Testis (tissue), 3 donors: ENCODE data around the gene ARPC1A. TPM values are rescaled to one million over a fixed set of nuclear protein-coding genes. Genes with fewer than 3 reads are reported as not detected.
A peak's percentile ranks its signal among the peaks of the same experiment; 100 is the strongest.
"Not testable (repeated sequence)": the region's sequence is repeated elsewhere in the genome, so short reads cannot be mapped to it uniquely, and the experiment has no call there.

Experiments
- DNase-seq: peaks from one replicate; pipeline ENCODE4 v3.0.0-alpha.2; 2019
- H3K27ac ChIP-seq, 2 donors: fragments of 200-600 bp; sonication (generic); one replicate each; pipeline ENCODE4 v1.5.1; 2019
- H3K27me3 ChIP-seq: fragments of 200-600 bp; sonication (generic); one replicate; pipeline ENCODE4 v1.5.1; 2019
- H3K36me3 ChIP-seq: fragments of 200-600 bp; sonication (generic); one replicate; pipeline ENCODE4 v1.5.1; 2017; ENCODE audit warnings: low read depth; ENCODE audit errors: missing control alignments
- H3K4me1 ChIP-seq: fragments of 200-600 bp; sonication (generic); one replicate; pipeline ENCODE4 v1.5.1; 2019
- H3K4me3 ChIP-seq, 2 donors: fragments of 200-600 bp; sonication (generic); one replicate each; pipeline ENCODE4 v1.5.1; 2017 to 2019
- H3K9me3 ChIP-seq: fragments of 200-600 bp; sonication (generic); one replicate; pipeline ENCODE4 v1.5.1; 2017
- CTCF ChIP-seq, 3 experiments: fragments of 450-650 bp in 2 of 3; fragments of 200-600 bp in 1 of 3; sonication (generic) in 1 of 3; IDR thresholded peaks; one replicate each; pipeline ENCODE4 v1.5.1; 2016 to 2019; ENCODE audit warnings: antibody characterized with exemption in 3 of 3, mild to moderate bottlenecking in 2 of 3, moderate library complexity in 1 of 3
- POLR2A ChIP-seq: fragments of 450-650 bp; IDR thresholded peaks from one replicate; pipeline ENCODE4 v1.6.1; 2017; ENCODE audit warnings: antibody characterized with exemption, mild to moderate bottlenecking, moderate library complexity
- whole genome bisulfite sequencing, 2 donors: methylation state at CpG; one replicate each; pipeline ENCODE4 v1.1.5; 2018; 5-methylcytosine and 5-hydroxymethylcytosine counted together
- intact Hi-C: fragments of 100-400 bp; cut with DNase I; formaldehyde crosslinking; loops from one replicate; pipeline ENCODE4 v1.15.1; 2023; ENCODE audit warnings: low total_unique reads
- polyA plus RNA-seq: library from polyadenylated mRNA; stranded (reverse); fragments of 350-450 nt; fragmentation: Illumina TruSeq; extraction: RNeasy Lipid Tissue Mini Kit (QIAGEN cat#74804); gene quantifications from one replicate; pipeline ENCODE4 v1.2.3, GENCODE V29; 2014; ENCODE audit warnings: low read depth, low replicate concordance; ENCODE audit not compliant: insufficient read depth
- total RNA-seq, 2 donors: library from RNA; depleted of rRNA; stranded (reverse); fragments of >200 nt; gene quantifications; one replicate each; pipeline ENCODE4 v1.2.3, GENCODE V29; 2016

The ARPC1A gene
- total and polyA plus RNA-seq, 3 donors from 2014 or later = 91.8 to 120 (median 117) TPM

GRCh38 chr7:99314504-99314903 is 11.2 kb upstream of the ARPC1A start:
- intact Hi-C loops = loop anchor here (10.0 kb wide), 1 partner anchor 270 kb away; no protein-coding TSS in a partner anchor
- Histone ChIP-seq H3K9me3 (no peaks in the 10 kb centered on the region), H3K36me3 (no peaks in the 10 kb centered on the region), H3K4me1 (peaks cover 7% of the 10 kb centered on the region), H3K27ac (no peak overlapping the region), H3K4me3 (no peak overlapping the region), H3K27me3 (no peaks in the 10 kb centered on the region)
- 73 to 84% methylated on average over 7 of the region's 7 CpGs for WGBS, 2 donors
- DNase-seq = no peak
- no peak for TF ChIP-seq POLR2A
- no peak for TF ChIP-seq CTCF (IDR thresholded peaks at IDR 0.05)

- no peak for TF ChIP-seq POLR2A
- no peak for TF ChIP-seq CTCF (IDR thresholded peaks at IDR 0.05)
- Histone ChIP-seq H3K36me3 (no peaks in the 10 kb centered on the region), H3K4me1 (peaks cover 5% of the 10 kb centered on the region), H3K4me3 (no peak overlapping the region), H3K27me3 (no peaks in the 10 kb centered on the region), H3K9me3 (no peaks in the 10 kb centered on the region), H3K27ac (no peak overlapping the region)
- 68 to 85% methylated on average over 4 of the region's 4 CpGs for WGBS, 2 donors
- intact Hi-C loops = no loop called here
- DNase-seq = no peak
These were observed 5.3 kb upstream of the ARPC1A start for GRCh38 chr7:99320371-99320770.

GRCh38 chr7:99322659-99323058 is 3.0 kb upstream of the ARPC1A start:
- DNase-seq, H3K36me3 ChIP-seq, H3K9me3 ChIP-seq, H3K4me3 ChIP-seq, H3K27ac ChIP-seq, intact Hi-C loops, H3K27me3 ChIP-seq: not testable (repeated sequence)
- 88 to 94% methylated on average over 6 of the region's 6 CpGs for WGBS, 2 donors
- peaks cover 15% of the 10 kb centered on the region for H3K4me1 ChIP-seq

GRCh38 chr7:99324559-99324958 is 1.1 kb upstream of the ARPC1A start:
- TF ChIP-seq POLR2A (no peak), CTCF (IDR thresholded peaks at IDR 0.05) (no peak)
- intact Hi-C loops = no loop called here
- no peaks in the 10 kb centered on the region for H3K9me3 ChIP-seq
- WGBS, 2 donors = 79 to 84% methylated on average over 14 of the region's 14 CpGs
- no peaks in the 10 kb centered on the region for H3K36me3 ChIP-seq
- H3K4me3 ChIP-seq = peak overlapping the region in 1 of 2 donors; percentile 95
- no peak for DNase-seq
- peaks cover 25% of the 10 kb centered on the region for H3K4me1 ChIP-seq
- no peak overlapping the region for H3K27ac ChIP-seq
- no peaks in the 10 kb centered on the region for H3K27me3 ChIP-seq

- Histone ChIP-seq H3K4me3 (peak overlapping the region; percentile 80 to 95), H3K27ac (peak overlapping the region; percentile 82), H3K9me3 (no peaks in the 10 kb centered on the region), H3K4me1 (peaks cover 29% of the 10 kb centered on the region), H3K36me3 (no peaks in the 10 kb centered on the region), H3K27me3 (no peaks in the 10 kb centered on the region)
- intact Hi-C loops = no loop called here
- TF ChIP-seq POLR2A = no peak
- TF ChIP-seq CTCF (IDR thresholded peaks at IDR 0.05) = no peak
- 21 to 24% methylated on average over 12 to 14 of the region's 14 CpGs for WGBS, 2 donors
- DNase-seq = no peak
These were observed 651 bp upstream of the ARPC1A start for GRCh38 chr7:99325001-99325493.
